ENCODE results near the gene PATL2. TPM values are rescaled to one million over a fixed set of nuclear protein-coding genes. Genes with fewer than 3 reads are reported as not detected.
"Not testable (repeated sequence)": the region's sequence is repeated elsewhere in the genome, so short reads cannot be mapped to it uniquely, and the experiment has no call there.

PATL2 gene
- total and polyA plus RNA-seq, 5 experiments from 2014 or later, result 7.2 to 69.9 (median 21.8) TPM

GRCh38 chr15:44728576-44729407, 17.7 kb upstream of the PATL2 start:
- Mint-ChIP-seq H3K27me3 (no peaks in the 10 kb centered on the region), H3K36me3 (peaks cover 0 to 17% (median 0%) of the 10 kb centered on the region in 3 donors), H3K9me3 (no peaks in the 10 kb centered on the region), H3K4me3 (peak overlapping the region; percentile 97 to 100 (median 99)), H3K27ac (peak overlapping the region; percentile 98 to 100 (median 99)), H3K4me1 (peaks cover 29 to 83% (median 72%) of the 10 kb centered on the region in 4 donors)
- DNase-seq (peak; percentile 80 to 97 (median 96)), ATAC-seq (peak; percentile 78 to 85)
- POLR2A ChIA-PET, result interaction anchor here (0.6 to 22.5 kb wide), 11 partner anchors 8 to 192 kb away, joined by 3 to 1743 read pairs (median 8); partner anchors contain the start of genes B2M, EIF3J, PATL2 and SPG11

GRCh38 chr15:44728232-44728575, 17.1 kb upstream of the PATL2 start:
- peak overlapping the region; percentile 97 to 100 (median 99) for H3K4me3 Mint-ChIP-seq
- peak overlapping the region; percentile 98 to 100 (median 99) for H3K27ac Mint-ChIP-seq
- H3K27me3 Mint-ChIP-seq, H3K9me3 Mint-ChIP-seq, DNase-seq, ATAC-seq: not testable (repeated sequence)
- peaks cover 0 to 15% (median 0%) of the 10 kb centered on the region in 3 donors for H3K36me3 Mint-ChIP-seq
- POLR2A ChIA-PET, result interaction anchor here (0.6 to 22.5 kb wide), 10 partner anchors 9 to 191 kb away, joined by 3 to 1743 read pairs (median 13); partner anchors contain the start of genes B2M, EIF3J, PATL2 and SPG11
- peaks cover 29 to 83% (median 71%) of the 10 kb centered on the region in 4 donors for H3K4me1 Mint-ChIP-seq

- H3K27me3 Mint-ChIP-seq, result no peaks in the 10 kb centered on the region
- no peaks in the 10 kb centered on the region for H3K9me3 Mint-ChIP-seq
- POLR2A ChIA-PET, result interaction anchor here (2.0 to 22.5 kb wide), 7 partner anchors 10 to 61 kb away, joined by 7 to 1743 read pairs (median 36); partner anchors contain the start of genes B2M, PATL2, SPG11 and TRIM69
- peaks cover 0 to 15% (median 0%) of the 10 kb centered on the region in 3 donors for H3K36me3 Mint-ChIP-seq
- H3K4me1 Mint-ChIP-seq, result peaks cover 29 to 84% (median 70%) of the 10 kb centered on the region in 4 donors
- DNase-seq (no peak), ATAC-seq (no peak)
- H3K27ac Mint-ChIP-seq, result peak overlapping the region; percentile 98 to 100 (median 99)
- H3K4me3 Mint-ChIP-seq, result peak overlapping the region; percentile 31 to 100 (median 98)
Measured at GRCh38 chr15:44727485-44728231, 16.5 kb upstream of the PATL2 start.

- peaks cover 25 to 83% (median 69%) of the 10 kb centered on the region in 4 donors for H3K4me1 Mint-ChIP-seq
- H3K4me3 Mint-ChIP-seq, result peak overlapping the region; percentile 91 to 100 (median 98)
- ATAC-seq, result peak; percentile 62 to 66
- peaks cover 0 to 7% (median 0%) of the 10 kb centered on the region in 3 donors for H3K36me3 Mint-ChIP-seq
- H3K9me3 Mint-ChIP-seq, result no peaks in the 10 kb centered on the region
- H3K27me3 Mint-ChIP-seq, result no peaks in the 10 kb centered on the region
- peak; percentile 37 to 90 (median 77) for DNase-seq
- H3K27ac Mint-ChIP-seq, result peak overlapping the region; percentile 98 to 100 (median 99)
- POLR2A ChIA-PET, result interaction anchor here (0.6 to 22.5 kb wide), 12 partner anchors 10 to 190 kb away, joined by 3 to 1743 read pairs (median 8); partner anchors contain the start of genes B2M, EIF3J, PATL2 and SPG11
Measured at GRCh38 chr15:44726568-44727484, 15.7 kb upstream of the PATL2 start.

DNA sequence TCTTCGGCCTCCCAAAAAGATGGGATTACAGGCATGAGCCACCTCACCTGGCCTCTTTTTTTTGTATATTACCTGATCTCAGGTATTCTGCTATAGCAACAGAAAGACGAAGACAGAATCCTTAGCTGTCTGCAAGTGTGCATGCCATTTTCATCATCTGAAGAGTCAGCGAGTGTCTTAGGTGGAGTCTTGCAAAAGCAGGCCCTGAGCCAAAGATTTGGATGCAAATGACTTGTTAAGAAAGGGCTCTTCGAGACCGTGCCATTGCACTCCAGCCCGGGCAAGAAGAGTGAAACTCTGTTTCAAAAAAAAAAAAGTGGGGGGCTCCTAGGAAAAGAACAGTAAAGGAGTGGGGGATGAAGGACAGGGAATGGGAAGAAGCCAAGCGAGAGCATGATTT, 15.0 kb upstream of the PATL2 start:
- no peaks in the 10 kb centered on the region for H3K27me3 Mint-ChIP-seq
- H3K4me1 Mint-ChIP-seq, result peaks cover 23 to 83% (median 69%) of the 10 kb centered on the region in 4 donors
- H3K27ac Mint-ChIP-seq, result peak overlapping the region; percentile 98 to 100 (median 99)
- ATAC-seq, result peak in 1 of 2 donors; percentile 12
- POLR2A ChIA-PET, result interaction anchor here (0.6 to 22.5 kb wide), 10 partner anchors 11 to 189 kb away, joined by 3 to 1743 read pairs (median 14); partner anchors contain the start of genes B2M, EIF3J, PATL2 and SPG11
- peaks cover 0 to under 1% (median 0%) of the 10 kb centered on the region in 3 donors for H3K36me3 Mint-ChIP-seq
- no peak for DNase-seq
- no peaks in the 10 kb centered on the region for H3K9me3 Mint-ChIP-seq
- peak overlapping the region; percentile 89 to 100 (median 94) for H3K4me3 Mint-ChIP-seq

DNA sequence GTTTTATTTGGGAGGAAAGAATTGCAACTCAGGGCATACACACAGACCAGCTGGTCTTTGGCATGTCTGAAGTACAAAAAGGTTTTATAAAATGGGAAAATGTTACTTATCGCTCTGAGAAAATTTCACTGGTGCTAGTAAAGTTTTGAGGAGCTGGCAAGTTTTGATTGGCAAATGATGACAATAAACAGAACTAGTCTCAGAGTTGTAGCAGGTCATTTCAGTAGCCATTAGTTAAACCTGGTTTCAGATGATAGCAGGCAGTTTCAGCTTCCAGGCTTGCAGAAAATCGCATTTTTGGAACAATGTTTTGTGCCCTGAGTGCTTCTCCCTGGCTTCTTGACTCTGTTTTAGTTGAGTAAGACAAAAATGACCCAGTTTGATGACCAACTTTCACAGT, 10.9 kb upstream of the PATL2 start:
- Mint-ChIP-seq H3K9me3 (no peaks in the 10 kb centered on the region), H3K4me3 (peak overlapping the region in 5 of 10 donors; percentile 22 to 88 (median 69)), H3K4me1 (peaks cover 31 to 92% (median 85%) of the 10 kb centered on the region in 4 donors), H3K27me3 (no peaks in the 10 kb centered on the region), H3K27ac (peak overlapping the region; percentile 60 to 100 (median 94)), H3K36me3 (peaks cover 1 to 29% (median 14%) of the 10 kb centered on the region in 3 donors)
- DNase-seq (no peak), ATAC-seq (no peak)
- POLR2A ChIA-PET, result interaction anchor here (0.6 to 22.5 kb wide), 8 partner anchors 7 to 178 kb away, joined by 3 to 1743 read pairs (median 356); partner anchors contain the start of genes B2M, PATL2, SPG11 and TRIM69

GRCh38 chr15:44720460-44721176, 9.5 kb upstream of the PATL2 start:
- Mint-ChIP-seq H3K36me3 (peaks cover 6 to 43% (median 28%) of the 10 kb centered on the region in 3 donors), H3K27me3 (no peaks in the 10 kb centered on the region), H3K9me3 (no peaks in the 10 kb centered on the region), H3K4me3 (peak overlapping the region; percentile 36 to 88 (median 71)), H3K27ac (peak overlapping the region; percentile 89 to 100 (median 96)), H3K4me1 (peaks cover 32 to 92% (median 87%) of the 10 kb centered on the region in 4 donors)
- DNase-seq (peak in 2 of 10 donors; percentile 34 to 48), ATAC-seq (peak in 1 of 2 donors; percentile 21)
- POLR2A ChIA-PET, result interaction anchor here (0.6 to 22.5 kb wide), 7 partner anchors 6 to 141 kb away, joined by 3 to 1743 read pairs (median 707); partner anchors contain the start of genes B2M, PATL2, SPG11 and TRIM69

DNA sequence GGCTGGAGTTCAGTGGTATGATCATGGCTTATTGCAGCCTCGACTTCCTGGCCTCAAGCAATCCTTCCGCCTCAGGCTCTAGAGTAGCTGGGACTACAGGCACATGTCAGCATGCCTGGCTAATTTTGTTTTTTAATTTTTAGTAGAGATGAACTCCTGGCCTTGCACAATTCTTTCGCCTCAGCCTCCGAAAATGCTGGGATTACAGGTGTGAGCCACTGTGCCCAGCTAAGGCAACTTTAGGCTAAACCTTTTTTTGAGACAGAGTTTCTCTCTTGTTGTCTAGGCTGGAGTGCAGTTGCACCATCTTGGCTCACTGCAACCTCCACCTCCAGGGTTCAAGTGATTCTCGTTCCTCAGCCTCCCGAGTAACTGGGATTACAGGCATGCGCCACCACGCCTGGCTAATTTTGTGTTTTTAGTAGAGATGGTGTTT, 8.9 kb upstream of the PATL2 start:
- POLR2A ChIA-PET, result interaction anchor here (1.1 to 22.5 kb wide), 8 partner anchors 5 to 141 kb away, joined by 3 to 1743 read pairs (median 356); partner anchors contain the start of genes B2M, PATL2, SPG11 and TRIM69
- DNase-seq, H3K9me3 Mint-ChIP-seq, ATAC-seq, H3K27me3 Mint-ChIP-seq: not testable (repeated sequence)
- Mint-ChIP-seq H3K4me3 (peak overlapping the region; percentile 5 to 88 (median 63)), H3K36me3 (peaks cover 12 to 49% (median 34%) of the 10 kb centered on the region in 3 donors), H3K27ac (peak overlapping the region; percentile 89 to 100 (median 96)), H3K4me1 (peaks cover 34 to 93% (median 88%) of the 10 kb centered on the region in 4 donors)

DNA sequence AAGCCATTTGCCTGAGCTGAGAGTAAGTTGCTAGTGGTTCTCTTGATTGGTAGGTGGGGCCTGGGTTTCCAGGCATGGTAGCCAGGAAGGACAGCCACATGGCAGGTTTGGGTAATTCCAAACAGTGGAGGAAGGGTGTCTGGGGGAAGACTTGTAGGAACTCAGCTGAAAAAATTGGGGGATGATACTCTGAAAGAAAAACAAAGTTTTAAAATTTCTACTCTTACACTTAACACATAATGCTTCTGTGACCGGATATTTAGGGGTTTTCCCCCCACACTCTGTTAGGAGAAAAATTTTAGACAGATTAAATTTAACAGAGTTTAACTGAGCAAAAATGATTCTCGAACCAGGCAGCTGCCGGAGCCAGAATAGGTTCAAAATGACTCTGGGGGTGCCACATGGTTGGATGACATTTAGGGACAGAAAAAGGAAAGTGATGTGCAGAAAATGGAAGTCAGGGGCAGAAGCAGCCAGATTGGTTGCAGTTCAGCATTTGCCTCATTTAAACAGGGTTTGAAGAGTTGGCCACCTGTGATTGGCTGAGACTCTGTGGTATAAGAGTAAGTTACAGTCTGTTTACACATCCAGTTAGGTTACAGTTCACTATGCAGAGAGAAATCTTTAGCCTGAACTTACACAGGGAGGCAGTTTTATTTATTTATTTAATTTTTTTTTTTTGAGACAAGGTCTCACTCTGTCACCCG, 8.3 kb upstream of the PATL2 start:
- Mint-ChIP-seq H3K4me3 (peak overlapping the region; percentile 60 to 88 (median 80)), H3K27ac (peak overlapping the region; percentile 89 to 100 (median 96)), H3K36me3 (peaks cover 17 to 54% (median 39%) of the 10 kb centered on the region in 3 donors), H3K27me3 (no peaks in the 10 kb centered on the region), H3K9me3 (no peaks in the 10 kb centered on the region), H3K4me1 (peaks cover 36 to 92% (median 87%) of the 10 kb centered on the region in 4 donors)
- ATAC-seq (peak; percentile 62 to 79), DNase-seq (peak in 9 of 10 donors; percentile 14 to 82 (median 71))
- POLR2A ChIA-PET, result interaction anchor here (1.1 to 22.5 kb wide), 7 partner anchors 4 to 140 kb away, joined by 3 to 1743 read pairs (median 707); partner anchors contain the start of genes B2M, PATL2, SPG11 and TRIM69

GRCh38 chr15:44718927-44719292, 7.8 kb upstream of the PATL2 start:
- POLR2A ChIA-PET, result interaction anchor here (1.1 to 22.5 kb wide), 6 partner anchors 4 to 75 kb away, joined by 3 to 1743 read pairs (median 1138); partner anchors contain the start of genes B2M, PATL2, SPG11 and TRIM69
- ATAC-seq, result no peak
- Mint-ChIP-seq H3K4me1 (peaks cover 36 to 90% (median 84%) of the 10 kb centered on the region in 4 donors), H3K27ac (peak overlapping the region; percentile 89 to 100 (median 96)), H3K36me3 (peaks cover 21 to 60% (median 44%) of the 10 kb centered on the region in 3 donors), H3K9me3 (no peaks in the 10 kb centered on the region), H3K27me3 (no peaks in the 10 kb centered on the region), H3K4me3 (peak overlapping the region; percentile 60 to 100 (median 80))
- DNase-seq, result no peak

All from naive thymus-derived CD8-positive, alpha-beta T cell (primary cell).